ENCODE results near the gene MSI2. TPM values are rescaled to one million over a fixed set of nuclear protein-coding genes. Genes with fewer than 3 reads are reported as not detected.

The MSI2 gene
- total and polyA plus RNA-seq, 2 experiments from 2014 or later = 18.9 to 41.8 TPM

GRCh38 chr17:57293077-57293476 lies 36.8 kb downstream of the MSI2 start (continued):
- no peak for TF ChIP-seq ZNF462 (CRISPR knock-in tag; IDR thresholded peaks at IDR 0.05)
- no peak for TF ChIP-seq REST (IDR thresholded peaks at IDR 0.05; ENCODE audit: unreplicated experiment)

- Histone ChIP-seq H3K79me2 (replicated peaks; ENCODE audit: insufficient read depth) (peaks cover 28% of the 10 kb centered on the region), H3K4me1 (ENCODE audit: insufficient read depth) (peaks cover 22% of the 10 kb centered on the region), H3K36me3 (ENCODE audit: insufficient read depth) (peaks cover 7% of the 10 kb centered on the region; the same call in 1 of the 2 replicates), H4K20me1 (replicated peaks; ENCODE audit: insufficient read depth) (peaks cover 28% of the 10 kb centered on the region), H3F3A (replicated peaks; ENCODE audit: low read depth) (no peaks in the 10 kb centered on the region), H3K4me2 (0 out of 2 replicates have a peak overlapping the region, but pooled peaks have one; percentile 12), H2AFZ (no peak overlapping the region), H3K27ac (ENCODE audit: low read depth) (peak overlapping the region; percentile 59; the same call in 1 of the 2 replicates), H3K27me3 (ENCODE audit: insufficient read depth) (no peaks in the 10 kb centered on the region), H3K9me2 (ENCODE audit: insufficient read depth) (no peaks in the 10 kb centered on the region), H3K4me3 (no peak overlapping the region)
- Mint-ChIP-seq H3K4me1 (peaks cover 38% of the 10 kb centered on the region), H3K4me3 (no peak overlapping the region; the same call in 2 of the 3 replicates), H3K27ac (0 out of 2 replicates have a peak overlapping the region, but pooled peaks have one; percentile 2), H3K27me3 (ENCODE audit: insufficient read depth, low read depth, poor library complexity) (peaks cover 6% of the 10 kb centered on the region), H3K36me3 (ENCODE audit: low read depth) (peaks cover 31% of the 10 kb centered on the region), H3K9me3 (peaks cover 16% of the 10 kb centered on the region)
- ATAC-seq = no peak
- no peak for DNase-seq (ENCODE audit: low spot score)
- no peak for TF ChIP-seq ETS1 (IDR thresholded peaks at IDR 0.05)
- no peak for TF ChIP-seq EZH2 (IDR thresholded peaks at IDR 0.05; ENCODE audit: low read depth, unreplicated experiment)
- TF ChIP-seq EZH2phosphoT487 (IDR thresholded peaks at IDR 0.05; ENCODE audit: unreplicated experiment) = no peak
- no peak for TF ChIP-seq POLR2AphosphoS5 (IDR thresholded peaks at IDR 0.05; ENCODE audit: low read depth)
These were observed 37.8 kb downstream of the MSI2 start for GRCh38 chr17:57294101-57294500.

Measured in GM23338 (cell line).